K562 (cell line): ENCODE measurements around the gene SLC2A9. TPM values are rescaled to one million over a fixed set of nuclear protein-coding genes. Genes with fewer than 3 reads are reported as not detected.

Source experiments
- CBX1 ChIP-seq: sonication (generic); IDR thresholded peaks from 2 replicates; pipeline ENCODE4 v1.6.1; 2016; ENCODE audit warnings: antibody characterized with exemption, low read depth, mild to moderate bottlenecking
- HNRNPK ChIP-seq: fragments of 200-400 bp; formaldehyde crosslinking; IDR thresholded peaks from one replicate; pipeline ENCODE4 v1.6.1; 2018; ENCODE audit warnings: mild to moderate bottlenecking, low read depth, low read length; ENCODE audit not compliant: poor library complexity, severe bottlenecking
- HOMEZ ChIP-seq: fragments of 250-450 bp; sonication (Bioruptor Pico); IDR thresholded peaks from 2 replicates; pipeline ENCODE4 v1.4.0; 2020; ENCODE audit warnings: mild to moderate bottlenecking, moderate library complexity
- MBD1 ChIP-seq: fragments of 250-450 bp; sonication (Bioruptor Pico); IDR thresholded peaks from 2 replicates; pipeline ENCODE4 v1.8.0; 2022; ENCODE audit warnings: inconsistent platforms
- NR0B1 ChIP-seq: fragments of 450-650 bp; IDR thresholded peaks from one replicate; pipeline ENCODE4 v1.6.1; 2018; ENCODE audit warnings: mild to moderate bottlenecking, moderate library complexity; ENCODE audit not compliant: partially characterized antibody
- ZNF398 ChIP-seq: fragments of 250-450 bp; sonication (Bioruptor Pico); IDR thresholded peaks from 2 replicates; pipeline ENCODE4 v1.8.0; 2021; ENCODE audit warnings: moderate library complexity, mild to moderate bottlenecking, inconsistent platforms
- ZNF408 ChIP-seq: fragments of 250-450 bp; sonication (Bioruptor Pico); IDR thresholded peaks from 2 replicates; pipeline ENCODE4 v1.4.0; 2020; ENCODE audit warnings: low read depth, mild to moderate bottlenecking, moderate library complexity
- ZNF436 ChIP-seq: fragments of 250-450, 450-650 bp; sonication (Bioruptor Pico); formaldehyde crosslinking; IDR thresholded peaks from 2 replicates; pipeline ENCODE4 v1.7.0; 2020; ENCODE audit warnings: mild to moderate bottlenecking
- polyA plus RNA-seq, 8 experiments: library from polyadenylated mRNA; depleted of rRNA in 4 of 8; stranded (reverse) in 5 of 8; unstranded in 3 of 8; fragments of >200 nt; fragmentation: Nextera tagmentation in 2 of 8; fragmentation: Illumina TruSeq in 1 of 8; extraction: Ambion mirVana in 2 of 8; extraction: Trizol in 1 of 8; gene quantifications; 2 replicates each; pipeline versions ENCODE4 v1.2.1 to v1.2.3, GENCODE V29; 2011 to 2014; ENCODE audit warnings: inconsistent platforms in 1 of 8, missing spikeins in 1 of 8
- total RNA-seq, 7 experiments: library from RNA; depleted of rRNA in 6 of 7; stranded (reverse); fragments of >200 nt in 6 of 7; fragmentation: Illumina TruSeq in 2 of 7; extraction: Trizol in 2 of 7; gene quantifications; 2 replicates each; pipeline versions ENCODE4 v1.2.1 to v1.2.3, GENCODE V29; 2011 to 2021; ENCODE audit warnings: low replicate concordance in 1 of 7
- TF ChIP-seq, protein P1 (sequence below): fragments of 450-650 bp; IDR thresholded peaks from 2 replicates; pipeline ENCODE4 v1.6.1; 2016; ENCODE audit warnings: low read depth
- TF ChIP-seq, protein P2 (sequence below): fragments of 200-400 bp; formaldehyde crosslinking; IDR thresholded peaks from 2 replicates; pipeline ENCODE4 v1.6.1; 2017; ENCODE audit warnings: mild to moderate bottlenecking, low read depth, low read length, moderate library complexity

Gene SLC2A9
- total and polyA plus RNA-seq, 9 of the 15 experiments (the other 6 are each of a cell fraction or from before 2014, with no cell fraction given), result 0.15 to 1.9 (median 0.76) TPM

DNA sequence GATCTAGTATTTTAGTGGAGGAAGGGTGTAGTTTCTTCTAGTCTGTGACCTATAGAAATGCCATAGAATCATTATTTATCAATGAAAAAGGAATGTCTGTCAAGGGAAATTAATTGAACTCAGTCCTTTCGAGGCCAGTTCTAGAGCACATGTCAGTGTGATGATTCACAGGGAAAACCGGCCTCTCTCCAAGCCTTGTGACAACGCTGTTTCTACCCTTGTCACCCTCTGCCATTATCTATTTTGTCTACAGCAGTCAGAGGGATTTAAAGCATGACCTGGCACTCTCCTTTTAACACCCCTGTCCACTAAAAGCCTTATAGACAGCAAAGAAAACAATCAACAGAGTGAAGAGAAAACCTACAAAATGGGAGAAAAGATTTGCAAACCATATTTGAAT is 120.0 kb downstream of the SLC2A9 start (continued):
- TF ChIP-seq, protein P1, sequence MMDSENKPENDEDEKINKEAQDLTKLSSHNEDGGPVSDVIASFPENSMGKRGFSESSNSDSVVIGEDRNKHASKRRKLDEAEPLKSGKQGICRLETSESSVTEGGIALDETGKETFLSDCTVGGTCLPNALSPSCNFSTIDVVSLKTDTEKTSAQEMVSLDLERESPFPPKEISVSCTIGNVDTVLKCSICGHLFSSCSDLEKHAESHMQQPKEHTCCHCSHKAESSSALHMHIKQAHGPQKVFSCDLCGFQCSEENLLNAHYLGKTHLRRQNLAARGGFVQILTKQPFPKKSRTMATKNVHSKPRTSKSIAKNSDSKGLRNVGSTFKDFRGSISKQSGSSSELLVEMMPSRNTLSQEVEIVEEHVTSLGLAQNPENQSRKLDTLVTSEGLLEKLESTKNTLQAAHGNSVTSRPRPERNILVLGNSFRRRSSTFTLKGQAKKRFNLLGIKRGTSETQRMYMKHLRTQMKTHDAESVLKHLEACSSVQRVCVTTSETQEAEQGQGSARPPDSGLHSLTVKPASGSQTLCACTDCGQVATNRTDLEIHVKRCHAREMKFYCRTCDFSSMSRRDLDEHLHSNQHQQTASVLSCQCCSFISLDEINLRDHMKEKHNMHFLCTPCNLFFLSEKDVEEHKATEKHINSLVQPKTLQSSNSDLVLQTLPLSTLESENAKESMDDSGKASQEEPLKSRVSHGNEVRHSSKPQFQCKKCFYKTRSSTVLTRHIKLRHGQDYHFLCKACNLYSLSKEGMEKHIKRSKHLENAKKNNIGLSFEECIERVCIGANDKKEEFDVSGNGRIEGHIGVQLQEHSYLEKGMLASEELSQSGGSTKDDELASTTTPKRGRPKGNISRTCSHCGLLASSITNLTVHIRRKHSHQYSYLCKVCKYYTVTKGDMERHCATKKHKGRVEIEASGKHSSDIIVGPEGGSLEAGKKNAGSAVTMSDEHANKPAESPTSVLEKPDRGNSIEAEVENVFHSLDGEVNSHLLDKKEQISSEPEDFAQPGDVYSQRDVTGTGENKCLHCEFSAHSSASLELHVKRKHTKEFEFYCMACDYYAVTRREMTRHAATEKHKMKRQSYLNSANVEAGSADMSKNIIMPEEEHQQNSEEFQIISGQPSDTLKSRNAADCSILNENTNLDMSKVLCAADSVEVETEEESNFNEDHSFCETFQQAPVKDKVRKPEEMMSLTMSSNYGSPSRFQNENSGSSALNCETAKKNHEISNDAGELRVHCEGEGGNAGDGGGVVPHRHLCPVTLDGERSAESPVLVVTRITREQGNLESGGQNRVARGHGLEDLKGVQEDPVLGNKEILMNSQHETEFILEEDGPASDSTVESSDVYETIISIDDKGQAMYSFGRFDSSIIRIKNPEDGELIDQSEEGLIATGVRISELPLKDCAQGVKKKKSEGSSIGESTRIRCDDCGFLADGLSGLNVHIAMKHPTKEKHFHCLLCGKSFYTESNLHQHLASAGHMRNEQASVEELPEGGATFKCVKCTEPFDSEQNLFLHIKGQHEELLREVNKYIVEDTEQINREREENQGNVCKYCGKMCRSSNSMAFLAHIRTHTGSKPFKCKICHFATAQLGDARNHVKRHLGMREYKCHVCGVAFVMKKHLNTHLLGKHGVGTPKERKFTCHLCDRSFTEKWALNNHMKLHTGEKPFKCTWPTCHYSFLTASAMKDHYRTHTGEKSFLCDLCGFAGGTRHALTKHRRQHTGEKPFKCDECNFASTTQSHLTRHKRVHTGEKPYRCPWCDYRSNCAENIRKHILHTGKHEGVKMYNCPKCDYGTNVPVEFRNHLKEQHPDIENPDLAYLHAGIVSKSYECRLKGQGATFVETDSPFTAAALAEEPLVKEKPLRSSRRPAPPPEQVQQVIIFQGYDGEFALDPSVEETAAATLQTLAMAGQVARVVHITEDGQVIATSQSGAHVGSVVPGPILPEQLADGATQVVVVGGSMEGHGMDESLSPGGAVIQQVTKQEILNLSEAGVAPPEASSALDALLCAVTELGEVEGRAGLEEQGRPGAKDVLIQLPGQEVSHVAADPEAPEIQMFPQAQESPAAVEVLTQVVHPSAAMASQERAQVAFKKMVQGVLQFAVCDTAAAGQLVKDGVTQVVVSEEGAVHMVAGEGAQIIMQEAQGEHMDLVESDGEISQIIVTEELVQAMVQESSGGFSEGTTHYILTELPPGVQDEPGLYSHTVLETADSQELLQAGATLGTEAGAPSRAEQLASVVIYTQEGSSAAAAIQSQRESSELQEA, result no peak
- TF ChIP-seq CBX1 (no peak), ZNF408 (CRISPR knock-in tag) (no peak), ZNF436 (CRISPR knock-in tag) (no peak), NR0B1 (no peak), HNRNPK (no peak), HOMEZ (CRISPR knock-in tag) (no peak), ZNF398 (CRISPR knock-in tag) (no peak), MBD1 (CRISPR knock-in tag) (no peak)
- TF ChIP-seq, protein P2, sequence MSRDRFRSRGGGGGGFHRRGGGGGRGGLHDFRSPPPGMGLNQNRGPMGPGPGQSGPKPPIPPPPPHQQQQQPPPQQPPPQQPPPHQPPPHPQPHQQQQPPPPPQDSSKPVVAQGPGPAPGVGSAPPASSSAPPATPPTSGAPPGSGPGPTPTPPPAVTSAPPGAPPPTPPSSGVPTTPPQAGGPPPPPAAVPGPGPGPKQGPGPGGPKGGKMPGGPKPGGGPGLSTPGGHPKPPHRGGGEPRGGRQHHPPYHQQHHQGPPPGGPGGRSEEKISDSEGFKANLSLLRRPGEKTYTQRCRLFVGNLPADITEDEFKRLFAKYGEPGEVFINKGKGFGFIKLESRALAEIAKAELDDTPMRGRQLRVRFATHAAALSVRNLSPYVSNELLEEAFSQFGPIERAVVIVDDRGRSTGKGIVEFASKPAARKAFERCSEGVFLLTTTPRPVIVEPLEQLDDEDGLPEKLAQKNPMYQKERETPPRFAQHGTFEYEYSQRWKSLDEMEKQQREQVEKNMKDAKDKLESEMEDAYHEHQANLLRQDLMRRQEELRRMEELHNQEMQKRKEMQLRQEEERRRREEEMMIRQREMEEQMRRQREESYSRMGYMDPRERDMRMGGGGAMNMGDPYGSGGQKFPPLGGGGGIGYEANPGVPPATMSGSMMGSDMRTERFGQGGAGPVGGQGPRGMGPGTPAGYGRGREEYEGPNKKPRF, result no peak
